GM21717 (cell line): Measurements from ENCODE around the gene ETFA.

ENCODE experiments used
- ATAC-seq: cut with Tn5 transposase; IDR thresholded peaks from one replicate; pipeline ENCODE4 v1.9.1; 2021; ENCODE audit warnings: mild to moderate bottlenecking, moderate library complexity; ENCODE audit not compliant: unreplicated experiment

ETFA gene

DNA sequence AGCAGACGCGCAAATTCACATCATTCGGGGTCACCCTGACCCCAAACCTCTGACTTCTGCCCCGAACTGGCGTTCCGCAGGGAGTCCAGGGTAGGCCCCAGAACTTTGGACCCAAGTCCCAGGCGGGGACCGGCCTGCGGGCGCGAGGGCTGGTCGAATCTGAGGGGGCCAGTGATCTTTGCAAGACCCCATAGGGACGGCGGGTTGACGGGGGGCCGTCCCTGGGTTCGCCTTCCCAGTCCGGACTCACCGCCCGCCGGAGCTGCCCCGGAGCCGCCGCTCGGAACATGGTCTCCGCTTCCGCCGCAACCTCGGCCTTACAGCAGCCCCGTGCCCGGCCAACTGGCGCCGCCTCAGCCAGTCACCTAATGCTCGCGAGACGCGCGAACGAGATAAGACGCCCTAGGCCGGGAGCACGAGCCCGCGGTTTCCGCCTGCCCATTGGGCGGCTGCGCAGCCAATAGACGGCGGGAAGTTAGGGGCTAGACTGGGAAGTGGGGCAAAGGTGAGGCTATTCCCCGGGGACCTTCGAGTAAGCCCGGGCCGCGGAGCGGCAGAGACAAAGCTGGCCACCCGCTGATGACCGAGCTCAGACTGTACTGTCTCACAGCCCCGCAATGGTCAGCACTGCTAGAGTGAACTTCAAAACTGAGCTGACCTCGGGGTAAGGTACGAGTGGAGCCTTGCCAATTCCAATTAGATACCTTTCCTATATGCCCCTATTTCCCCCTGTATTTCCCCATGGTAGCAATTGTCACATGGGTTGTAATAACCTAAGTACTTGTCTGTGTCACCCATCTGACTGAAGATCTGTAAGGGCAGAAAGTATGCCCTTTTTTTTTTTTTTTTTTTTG is at the start of gene ETFA:
Gene ETFA (minus strand): TSS at position 370 of the 854 bp plus-strand sequence. CDS start 81 bp downstream, at position 289.
- peak; percentile 95 for ATAC-seq

DNA sequence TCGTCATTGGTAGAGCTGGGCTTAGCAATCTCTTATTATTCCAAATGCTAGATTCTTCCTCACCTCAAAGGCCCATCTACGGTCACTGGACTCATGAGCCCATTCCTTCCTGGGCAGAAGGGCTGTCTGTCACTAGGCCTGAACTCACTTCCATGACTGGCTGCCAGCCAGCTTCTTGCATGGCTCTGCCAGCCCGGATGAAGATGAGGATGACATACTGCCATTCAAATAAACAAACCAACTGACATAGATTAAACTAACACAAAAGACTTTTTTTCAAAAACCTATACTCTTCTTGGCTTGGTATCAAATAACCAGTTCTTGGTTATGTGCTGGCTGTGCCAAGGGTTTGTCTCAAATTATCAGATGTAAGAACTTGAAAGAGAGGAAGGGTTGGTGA is 49.1 kb upstream of the ETFA start:
- no peak for ATAC-seq

DNA sequence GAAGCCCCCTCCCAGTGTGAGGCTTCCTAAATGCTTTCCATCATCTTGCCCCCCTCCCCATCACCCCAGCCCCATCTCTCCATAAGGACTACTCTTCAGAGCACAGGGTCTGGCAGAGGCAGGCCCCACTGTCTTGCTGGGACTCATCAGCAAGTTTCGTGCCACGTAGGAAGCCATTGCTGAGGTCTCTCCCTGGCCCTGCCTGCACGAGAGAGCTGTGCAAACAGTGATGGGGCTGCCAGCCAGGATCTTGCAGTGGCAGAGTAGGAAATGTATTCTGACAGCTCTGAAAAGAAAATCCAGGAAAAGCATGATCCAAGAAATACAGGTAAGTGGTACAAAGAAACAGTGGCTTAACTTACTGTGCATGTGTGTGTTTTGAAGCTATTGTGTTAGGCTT is 47.9 kb upstream of the ETFA start:
- no peak for ATAC-seq

DNA sequence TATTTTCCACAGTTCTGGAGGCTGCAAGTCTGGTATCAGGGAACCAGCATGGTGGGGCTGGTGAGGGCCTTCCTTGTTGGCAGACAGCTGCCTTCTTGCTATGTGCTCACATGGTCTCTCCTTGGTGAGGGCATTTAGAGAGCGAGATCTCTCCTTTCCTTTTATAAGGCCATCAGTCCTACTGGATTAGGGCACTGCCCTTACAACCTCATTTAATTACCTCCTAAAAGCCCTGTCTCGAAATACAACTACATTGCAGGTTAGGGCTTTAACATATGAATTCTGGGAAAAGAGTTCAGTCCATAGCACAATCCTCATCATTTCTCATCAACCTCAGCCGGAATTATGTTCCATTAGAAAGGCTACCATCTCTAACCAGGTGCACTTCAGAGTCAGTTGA is 47.2 kb upstream of the ETFA start:
- ATAC-seq, result no peak

DNA sequence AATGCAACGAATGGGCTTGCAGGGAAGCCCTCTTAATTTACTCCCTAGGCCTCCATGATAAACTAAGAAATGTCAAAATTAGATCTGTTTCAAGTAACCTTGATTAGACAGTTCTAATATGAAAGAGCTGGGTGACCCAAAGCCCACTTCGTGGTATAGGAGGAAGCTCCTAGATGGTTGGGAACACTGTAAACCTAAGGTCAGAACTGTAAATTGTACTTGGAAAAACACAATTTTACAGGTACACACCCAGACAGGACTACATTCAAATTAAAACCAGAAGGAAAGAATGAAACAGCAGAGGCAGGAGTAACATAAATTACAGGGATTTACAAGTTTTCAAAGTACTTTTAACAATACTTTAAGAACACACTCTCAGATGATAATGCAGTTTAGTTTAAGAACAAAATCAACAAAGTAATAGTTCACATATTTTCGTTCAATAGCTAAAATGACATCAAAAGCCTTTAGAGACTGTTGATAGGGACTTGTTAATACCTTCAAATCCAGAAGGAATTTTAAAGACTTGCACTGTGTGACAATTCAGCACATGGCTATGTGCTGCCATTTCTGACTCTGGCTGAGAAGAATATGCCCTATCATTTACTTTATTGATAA is 43.7 kb upstream of the ETFA start:
- no peak for ATAC-seq

DNA sequence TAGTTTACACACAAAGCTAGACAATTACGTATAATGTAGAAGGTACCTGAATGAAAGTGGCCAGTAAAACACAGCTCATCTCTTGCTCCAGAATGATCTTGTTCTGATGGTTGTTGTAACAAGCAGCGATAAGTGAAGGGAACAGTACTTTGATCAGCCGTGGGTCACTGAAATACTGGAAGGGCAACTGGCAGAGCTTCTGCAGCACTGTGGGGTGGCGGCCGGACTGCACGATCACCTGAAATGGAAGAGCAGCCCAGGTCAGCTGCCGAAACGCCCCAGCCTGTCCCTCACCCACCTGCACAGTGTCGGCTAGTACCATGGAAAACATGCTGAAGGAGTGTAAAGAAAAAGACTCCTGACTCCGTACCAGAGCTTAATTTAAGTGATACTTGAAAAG is 42.6 kb upstream of the ETFA start:
- ATAC-seq, result no peak

DNA sequence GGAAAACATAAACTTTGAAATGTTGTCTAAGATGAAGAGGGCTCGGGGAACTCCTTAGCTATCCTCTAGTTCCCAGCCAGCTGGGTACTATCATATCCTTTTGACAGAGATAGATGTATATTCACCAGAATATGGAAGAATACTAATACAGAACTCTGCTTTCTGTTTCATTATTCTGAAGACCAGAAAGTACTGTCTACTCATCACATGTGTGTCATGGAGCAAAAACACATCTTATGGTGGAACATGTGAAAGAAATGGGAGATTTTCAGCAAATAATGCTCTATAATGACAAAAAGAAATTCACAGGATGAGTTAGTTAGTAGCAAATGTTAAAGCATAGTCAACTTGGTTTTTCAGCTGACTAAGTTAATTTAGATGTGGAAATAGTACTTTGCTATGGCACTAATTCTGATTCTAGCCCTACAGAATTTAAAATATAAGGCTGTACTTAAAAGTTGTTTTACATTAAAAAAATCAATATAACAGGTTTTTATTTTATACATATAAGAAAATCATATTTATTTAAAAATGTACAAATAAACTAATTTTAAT is 41.8 kb upstream of the ETFA start:
- no peak for ATAC-seq

DNA sequence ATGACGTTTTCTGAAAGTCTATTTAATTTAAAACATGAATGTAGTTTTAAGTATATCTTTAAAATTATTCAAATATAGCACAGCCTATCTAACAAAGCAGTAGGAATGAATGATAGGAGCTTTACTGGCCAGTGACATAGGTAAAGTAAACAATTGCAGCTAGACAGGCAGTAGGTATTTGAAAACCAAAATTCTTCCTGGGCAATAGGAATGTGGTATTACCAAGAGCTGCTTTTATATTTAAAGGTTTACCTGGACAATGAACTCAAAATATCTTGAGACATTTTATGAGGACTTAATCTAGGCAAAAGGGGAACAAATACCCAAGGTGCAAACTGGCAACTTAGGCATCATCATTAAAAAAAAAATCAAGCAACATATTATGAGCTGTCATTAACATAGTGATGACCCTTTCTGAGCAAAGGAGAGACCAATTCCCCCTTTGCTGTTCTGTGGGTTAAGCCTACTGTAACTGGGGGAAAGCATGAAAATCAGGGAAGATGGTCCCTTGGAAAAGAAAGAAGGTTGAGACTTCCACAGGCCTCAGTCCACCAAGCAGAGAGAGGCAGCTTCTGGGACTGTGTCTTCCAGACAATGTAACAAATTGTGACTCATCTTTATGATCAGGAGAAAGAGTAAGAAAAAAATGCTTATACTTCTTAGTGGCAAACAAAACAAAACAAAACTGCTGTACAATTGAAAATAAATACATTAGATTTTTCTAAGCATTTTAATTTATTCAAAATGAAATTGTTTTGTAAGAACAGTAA is 38.2 kb upstream of the ETFA start:
- ATAC-seq, result no peak

DNA sequence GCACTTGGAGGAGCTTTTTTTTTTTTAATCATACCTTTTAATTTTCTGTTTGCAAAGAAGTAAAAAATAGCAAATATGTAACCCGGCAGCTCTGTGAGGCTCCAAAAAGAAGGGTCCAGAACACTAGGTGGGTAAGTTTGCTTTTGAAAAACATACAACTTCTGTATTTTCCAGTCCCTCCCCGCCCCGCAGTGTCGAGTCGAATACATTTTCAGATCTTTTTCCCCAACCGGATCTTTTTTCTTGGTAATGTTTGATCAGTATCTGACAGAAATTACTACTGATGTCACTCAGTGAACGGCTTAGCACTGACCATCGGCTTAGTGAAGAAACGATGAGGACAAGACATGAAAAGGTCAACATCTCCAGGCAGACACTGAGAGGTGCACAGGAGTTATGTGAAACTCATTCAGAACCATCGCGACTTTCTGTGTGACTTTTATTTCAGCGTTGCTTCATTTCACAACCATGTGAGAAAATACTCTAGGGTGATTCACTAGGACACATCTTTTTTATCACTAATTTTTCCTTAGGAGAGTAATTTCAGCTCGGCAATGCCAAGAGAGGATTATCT is 36.3 kb upstream of the ETFA start:
- no peak for ATAC-seq

DNA sequence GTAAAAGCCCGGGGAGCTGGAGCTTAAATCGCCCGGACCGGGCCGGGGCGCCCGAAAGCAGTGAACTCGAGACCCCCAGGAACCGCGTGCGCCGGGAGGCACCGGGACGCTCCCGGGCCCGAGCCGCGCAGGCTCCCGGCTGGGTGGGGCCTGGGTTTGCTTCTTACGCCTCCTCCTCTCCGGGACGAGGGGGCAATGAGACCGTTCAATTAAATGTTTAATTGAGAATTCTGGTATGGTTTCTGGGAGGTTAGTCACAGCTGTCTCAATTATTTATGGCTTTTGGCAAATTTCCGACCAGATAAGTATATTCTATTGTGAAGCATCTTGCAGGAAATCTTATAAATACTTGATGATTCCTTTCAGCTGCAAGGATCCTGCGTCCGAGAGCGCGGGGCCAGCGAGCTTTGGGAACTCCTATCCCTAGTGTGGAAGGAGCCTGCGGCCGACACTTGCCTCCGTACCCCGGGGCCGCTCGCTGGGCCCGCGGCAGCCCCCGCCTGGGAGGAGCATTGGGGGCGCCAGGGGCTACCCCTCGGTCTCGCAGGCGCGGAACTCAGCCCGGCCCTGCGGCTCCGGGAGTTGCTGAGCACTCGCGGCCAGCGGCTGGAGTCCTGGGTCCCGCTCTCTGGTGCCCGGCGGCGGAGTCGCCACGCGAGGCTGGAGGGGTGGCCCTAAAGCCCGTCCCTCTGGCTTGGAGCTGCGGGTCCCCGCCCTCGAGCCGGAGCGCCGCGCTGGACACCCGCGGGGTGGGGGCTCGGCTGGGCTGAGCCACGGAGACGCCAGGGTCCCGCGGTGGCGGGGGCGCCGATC is 35.6 kb upstream of the ETFA start:
- no peak for ATAC-seq

DNA sequence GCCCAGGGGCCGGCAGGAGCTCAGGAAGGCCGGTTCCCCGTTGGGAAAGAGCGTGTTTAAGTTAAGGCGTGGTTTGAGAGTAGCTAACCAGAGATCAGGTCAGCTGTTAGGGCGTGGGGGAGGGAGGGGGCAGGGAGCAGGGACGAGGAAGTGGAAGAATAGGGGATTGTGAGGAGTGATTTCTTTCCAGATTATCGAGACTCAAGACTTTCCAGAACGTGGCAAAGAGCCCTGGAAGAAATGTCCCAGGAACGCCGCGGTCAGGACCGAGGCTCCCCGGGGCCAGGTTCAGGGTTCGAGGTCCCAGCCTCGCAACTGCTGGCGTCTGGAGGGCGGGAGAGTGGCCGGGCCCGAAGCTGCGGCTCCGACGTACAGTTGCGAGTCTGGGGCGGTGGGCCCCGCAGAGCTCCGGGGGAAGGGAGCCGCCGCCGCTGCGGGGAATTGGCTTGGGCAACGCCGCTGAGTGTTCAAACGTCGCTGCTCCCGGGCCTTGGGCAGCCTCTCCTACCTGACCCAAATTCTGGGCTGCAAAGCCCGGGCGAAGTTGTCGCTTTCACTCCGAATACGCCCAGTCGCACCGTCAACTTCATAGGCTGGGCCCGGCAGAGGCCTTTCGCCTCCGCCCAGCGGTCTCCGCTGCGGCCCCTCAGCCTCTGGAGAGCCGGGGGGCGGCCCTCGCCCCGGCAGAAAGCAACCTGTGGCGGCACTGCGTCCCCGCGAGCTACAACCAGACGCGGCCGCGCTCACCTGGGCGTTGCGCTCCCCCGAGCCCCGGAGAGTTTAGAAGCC is 34.8 kb upstream of the ETFA start:
- no peak for ATAC-seq

DNA sequence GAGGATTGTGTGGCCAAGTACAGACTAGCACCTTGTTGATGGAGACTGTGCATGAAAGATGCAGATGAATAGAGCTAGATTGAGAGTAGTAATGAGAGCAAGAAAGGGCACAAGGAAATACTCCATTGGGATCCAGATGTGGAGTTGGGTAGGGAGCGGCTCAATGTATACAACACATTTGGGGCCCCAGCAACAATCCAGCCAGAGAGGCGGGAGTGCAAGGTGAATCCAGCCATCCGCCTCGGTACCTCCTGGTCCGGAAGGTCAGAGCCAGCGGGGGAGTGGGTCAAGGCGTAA is 34.3 kb upstream of the ETFA start:
- ATAC-seq, result no peak

DNA sequence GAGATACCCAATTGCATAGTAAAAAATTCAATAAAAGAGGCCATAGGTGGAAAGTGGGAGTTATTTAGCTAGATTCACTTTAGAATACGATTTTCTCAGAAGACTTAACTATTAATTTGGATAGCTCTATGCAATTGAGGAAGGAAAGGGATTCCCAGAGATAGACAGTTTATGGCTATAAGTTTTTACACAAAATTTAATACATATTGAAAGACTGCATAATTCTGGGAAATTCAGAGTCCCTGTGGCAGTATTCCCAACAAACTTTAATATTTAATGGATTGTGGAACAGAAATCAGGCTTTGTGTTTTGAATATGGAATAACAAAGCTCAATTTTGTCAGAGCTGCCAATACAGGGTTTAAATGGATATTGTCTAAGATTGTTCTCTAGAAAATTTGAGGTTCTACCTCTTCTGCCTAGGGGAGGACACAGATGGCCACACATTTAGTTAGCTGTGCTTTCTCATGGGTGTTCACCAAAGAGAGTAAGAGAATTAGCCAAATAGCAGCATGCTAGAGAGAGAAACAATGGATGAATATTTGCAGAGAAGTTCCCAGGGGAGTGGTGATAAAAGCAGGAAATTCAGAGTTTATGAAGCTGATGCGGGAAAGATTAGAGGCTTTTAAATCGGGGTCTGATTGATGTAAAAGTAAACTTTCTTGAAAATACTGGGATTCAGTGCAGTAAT is 33.8 kb upstream of the ETFA start:
- ATAC-seq, result no peak

DNA sequence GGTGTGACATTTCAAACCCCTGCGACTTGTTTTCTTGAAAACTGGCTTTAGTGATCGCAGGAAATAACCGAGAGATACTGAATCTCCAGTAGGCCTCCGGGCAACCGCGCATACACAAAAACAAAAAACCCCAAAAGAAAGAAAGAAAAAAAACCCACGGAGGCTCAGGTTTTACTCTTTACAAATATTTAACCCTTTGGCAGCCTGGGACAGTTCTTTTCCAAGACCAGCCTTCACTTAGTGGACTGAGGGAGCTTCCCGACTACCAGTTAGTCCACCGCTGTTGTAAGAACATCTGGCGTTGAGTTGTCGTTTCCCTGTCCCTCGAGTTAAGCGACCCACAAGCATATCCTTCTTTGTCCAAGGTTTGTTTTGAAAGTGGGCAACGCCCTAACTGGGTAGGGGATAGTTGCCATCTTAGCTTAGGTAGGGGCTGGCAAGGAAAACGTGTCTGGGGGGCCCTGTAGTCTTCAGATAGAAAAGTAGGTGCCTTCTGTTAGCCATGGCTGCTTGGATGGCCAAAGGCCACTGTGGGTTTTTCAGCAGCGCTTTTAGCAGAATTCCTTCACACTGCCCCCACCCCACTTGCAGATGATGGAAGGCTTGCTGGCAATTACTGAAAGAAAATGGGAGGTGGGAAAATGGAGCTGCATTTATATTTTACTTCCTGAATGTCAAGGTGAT is 32.2 kb upstream of the ETFA start:
- ATAC-seq, result no peak

DNA sequence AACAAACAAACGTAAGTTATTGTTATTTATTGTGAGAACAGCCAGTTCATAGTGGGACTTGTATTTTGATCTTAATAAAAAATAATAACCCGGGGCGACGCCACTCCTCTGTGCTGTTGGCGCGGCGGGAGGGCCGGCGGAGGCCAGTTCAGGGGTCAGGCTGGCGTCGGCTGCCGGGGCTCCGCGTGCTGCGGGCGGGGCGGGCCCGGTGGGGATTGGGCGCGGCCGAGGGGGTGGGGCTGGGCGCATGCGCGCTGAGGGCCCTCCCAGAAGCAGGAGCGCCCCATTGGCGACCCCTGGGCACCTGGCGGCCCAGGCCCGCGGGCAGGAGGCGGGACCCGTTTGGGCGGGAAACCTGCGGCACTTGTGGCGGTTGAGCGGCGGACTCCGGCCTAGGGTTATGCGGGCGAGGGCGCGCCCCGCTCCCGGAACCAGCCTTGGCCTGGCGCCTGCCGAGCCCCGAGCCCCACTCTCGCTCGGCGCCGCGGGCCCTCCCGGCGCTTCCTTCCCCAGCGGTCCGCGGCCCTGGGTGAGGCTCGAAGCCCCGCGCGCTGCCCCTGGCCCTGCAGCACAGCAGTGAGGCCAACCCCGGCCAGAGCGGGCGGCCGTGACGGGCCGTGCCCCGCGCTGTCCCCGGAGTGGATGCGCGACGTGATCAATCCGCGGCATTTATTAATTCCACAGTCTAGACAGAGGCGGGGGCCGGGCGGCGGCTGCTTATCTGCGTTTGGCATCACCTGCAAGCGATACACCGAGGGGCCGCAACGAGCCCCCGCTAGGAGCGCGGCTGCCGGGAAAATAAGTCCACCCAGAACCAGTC is 31.3 kb upstream of the ETFA start:
- ATAC-seq, result no peak

DNA sequence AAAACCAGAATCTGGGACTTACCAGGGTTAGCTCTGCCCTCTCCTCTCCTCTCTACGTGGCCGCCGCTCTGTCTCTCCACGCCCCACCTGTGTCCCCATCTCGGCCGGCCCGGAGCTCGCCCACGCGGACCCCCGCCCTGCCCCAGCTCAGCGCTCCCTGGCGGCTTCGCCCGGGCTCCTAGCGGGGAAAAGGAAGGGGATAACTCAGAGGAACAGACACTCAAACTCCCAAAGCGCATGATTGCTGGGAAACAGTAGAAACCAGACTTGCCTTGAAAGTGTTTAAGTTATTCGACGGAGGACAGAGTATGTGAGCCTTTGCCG is 30.8 kb upstream of the ETFA start:
- no peak for ATAC-seq

DNA sequence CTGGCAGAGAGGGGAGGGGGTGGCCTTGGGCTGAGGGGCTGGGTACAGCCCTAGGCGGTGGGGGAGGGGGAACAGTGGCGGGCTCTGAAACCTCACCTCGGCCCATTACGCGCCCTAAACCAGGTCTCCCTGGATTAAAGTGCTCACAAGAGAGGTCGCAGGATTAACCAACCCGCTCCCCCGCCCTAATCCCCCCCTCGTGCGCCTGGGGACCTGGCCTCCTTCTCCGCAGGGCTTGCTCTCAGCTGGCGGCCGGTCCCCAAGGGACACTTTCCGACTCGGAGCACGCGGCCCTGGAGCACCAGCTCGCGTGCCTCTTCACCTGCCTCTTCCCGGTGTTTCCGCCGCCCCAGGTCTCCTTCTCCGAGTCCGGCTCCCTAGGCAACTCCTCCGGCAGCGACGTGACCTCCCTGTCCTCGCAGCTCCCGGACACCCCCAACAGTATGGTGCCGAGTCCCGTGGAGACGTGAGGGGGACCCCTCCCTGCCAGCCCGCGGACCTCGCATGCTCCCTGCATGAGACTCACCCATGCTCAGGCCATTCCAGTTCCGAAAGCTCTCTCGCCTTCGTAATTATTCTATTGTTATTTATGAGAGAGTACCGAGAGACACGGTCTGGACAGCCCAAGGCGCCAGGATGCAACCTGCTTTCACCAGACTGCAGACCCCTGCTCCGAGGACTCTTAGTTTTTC is 30.2 kb upstream of the ETFA start:
- ATAC-seq, result no peak
